ENCODE results near the gene EDRF1. TPM values are rescaled to one million over a fixed set of nuclear protein-coding genes. Genes with fewer than 3 reads are reported as not detected.

Gene EDRF1
- total RNA-seq, 2 donors from 2014 or later: 14.2 to 28.6 TPM

- Histone ChIP-seq H3K9me3 (no peaks in the 10 kb centered on the region), H3K36me3 (no peaks in the 10 kb centered on the region), H3K27me3 (replicated peaks; ENCODE audit: insufficient read depth) (no peaks in the 10 kb centered on the region), H3K4me3 (no peak overlapping the region), H3K4me1 (ENCODE audit: control insufficient read depth in 1 of 2, low read depth in 2 of 2) (no peaks in the 10 kb centered on the region), H3K27ac (no peak overlapping the region)
- no peak for TF ChIP-seq CTCF (IDR thresholded peaks at IDR 0.05)
- DNase-seq (ENCODE audit: low spot score): no peak
- no peak for ATAC-seq (ENCODE audit: insufficient number of reproducible peaks, low FRiP score, low read depth)
Measured at GRCh38 chr10:125684581-125684980, 34.9 kb upstream of the EDRF1 start.

GRCh38 chr10:125687507-125688185 is 31.9 kb upstream of the EDRF1 start:
- Histone ChIP-seq H3K27ac (no peak overlapping the region), H3K36me3 (no peaks in the 10 kb centered on the region), H3K27me3 (replicated peaks; ENCODE audit: insufficient read depth) (no peaks in the 10 kb centered on the region), H3K4me1 (ENCODE audit: control insufficient read depth in 1 of 2, low read depth in 2 of 2) (no peaks in the 10 kb centered on the region), H3K9me3 (no peaks in the 10 kb centered on the region), H3K4me3 (no peak overlapping the region)
- no peak for TF ChIP-seq CTCF (IDR thresholded peaks at IDR 0.05)
- no peak for ATAC-seq (ENCODE audit: insufficient number of reproducible peaks, low FRiP score, low read depth)
- no peak for DNase-seq (ENCODE audit: low spot score)

DNA sequence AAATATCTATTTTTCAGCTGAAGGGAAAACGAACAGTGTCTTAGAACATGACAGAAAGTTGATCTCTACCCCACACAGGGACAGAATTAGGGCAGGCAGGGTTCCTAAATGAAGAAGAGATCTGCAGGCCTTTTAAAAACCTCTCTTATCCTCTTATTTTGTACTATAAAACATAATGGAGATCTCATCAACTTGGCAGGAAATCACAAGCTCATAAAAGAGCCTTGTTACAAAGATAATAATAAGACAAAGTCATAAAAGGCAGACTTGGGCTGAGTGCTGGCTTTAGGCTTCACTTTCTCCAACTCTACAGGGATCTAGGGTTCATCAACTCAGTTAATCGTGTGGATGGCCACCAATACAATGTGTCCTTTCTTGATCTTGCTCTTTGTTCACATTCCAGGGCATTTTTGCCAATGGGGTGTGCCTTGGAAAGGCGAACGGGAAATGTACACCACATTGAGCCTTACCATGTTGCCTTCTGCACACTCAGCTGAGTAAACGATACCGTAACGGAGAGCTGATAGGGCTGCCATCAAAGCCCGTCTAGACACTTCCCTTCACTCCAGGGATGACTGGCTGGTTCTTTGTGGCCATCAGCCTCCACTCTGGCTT is 29.4 kb upstream of the EDRF1 start:
- H3K9me3 ChIP-seq: no peaks in the 10 kb centered on the region
- no peak for DNase-seq (ENCODE audit: low spot score)
- H3K27ac ChIP-seq: no peak overlapping the region
- no peak for ATAC-seq (ENCODE audit: insufficient number of reproducible peaks, low FRiP score, low read depth)
- no peak overlapping the region for H3K4me3 ChIP-seq
- no peak for TF ChIP-seq CTCF (IDR thresholded peaks at IDR 0.05)
- no peaks in the 10 kb centered on the region for H3K27me3 ChIP-seq (replicated peaks; ENCODE audit: insufficient read depth)
- no peaks in the 10 kb centered on the region for H3K36me3 ChIP-seq
- no peaks in the 10 kb centered on the region for H3K4me1 ChIP-seq (ENCODE audit: control insufficient read depth in 1 of 2, low read depth in 2 of 2)

- DNase-seq (ENCODE audit: low spot score) (no peak), ATAC-seq (ENCODE audit: insufficient number of reproducible peaks, low FRiP score, low read depth) (no peak)
- no peak overlapping the region for H3K4me3 ChIP-seq
- no peak for TF ChIP-seq CTCF (IDR thresholded peaks at IDR 0.05)
- no peaks in the 10 kb centered on the region for H3K9me3 ChIP-seq
- no peaks in the 10 kb centered on the region for H3K36me3 ChIP-seq
- H3K27ac ChIP-seq: no peak overlapping the region
- H3K4me1 ChIP-seq (ENCODE audit: control insufficient read depth in 1 of 2, low read depth in 2 of 2): no peaks in the 10 kb centered on the region
- no peaks in the 10 kb centered on the region for H3K27me3 ChIP-seq (replicated peaks; ENCODE audit: insufficient read depth)
Measured at GRCh38 chr10:125691160-125691981, 28.1 kb upstream of the EDRF1 start.

GRCh38 chr10:125692196-125692595 is 27.3 kb upstream of the EDRF1 start:
- Histone ChIP-seq H3K4me1 (ENCODE audit: control insufficient read depth in 1 of 2, low read depth in 2 of 2) (no peaks in the 10 kb centered on the region), H3K36me3 (no peaks in the 10 kb centered on the region), H3K27ac (no peak overlapping the region), H3K9me3 (no peaks in the 10 kb centered on the region), H3K4me3 (no peak overlapping the region), H3K27me3 (replicated peaks; ENCODE audit: insufficient read depth) (no peaks in the 10 kb centered on the region)
- ATAC-seq (ENCODE audit: insufficient number of reproducible peaks, low FRiP score, low read depth) (no peak), DNase-seq (ENCODE audit: low spot score) (no peak)
- TF ChIP-seq CTCF (IDR thresholded peaks at IDR 0.05): no peak

All from thoracic aorta (tissue), 2 donors.